HG03457 (cell line): Measurements from ENCODE around the gene NENF.
"Not testable (repeated sequence)": the region's sequence is repeated elsewhere in the genome, so short reads cannot be mapped to it uniquely, and the experiment has no call there.

ENCODE experiments used
- ATAC-seq: cut with Tn5 transposase; IDR thresholded peaks from one replicate; pipeline ENCODE4 v1.9.1; 2021; ENCODE audit warnings: moderate number of reproducible peaks; ENCODE audit not compliant: unreplicated experiment

The NENF gene

DNA sequence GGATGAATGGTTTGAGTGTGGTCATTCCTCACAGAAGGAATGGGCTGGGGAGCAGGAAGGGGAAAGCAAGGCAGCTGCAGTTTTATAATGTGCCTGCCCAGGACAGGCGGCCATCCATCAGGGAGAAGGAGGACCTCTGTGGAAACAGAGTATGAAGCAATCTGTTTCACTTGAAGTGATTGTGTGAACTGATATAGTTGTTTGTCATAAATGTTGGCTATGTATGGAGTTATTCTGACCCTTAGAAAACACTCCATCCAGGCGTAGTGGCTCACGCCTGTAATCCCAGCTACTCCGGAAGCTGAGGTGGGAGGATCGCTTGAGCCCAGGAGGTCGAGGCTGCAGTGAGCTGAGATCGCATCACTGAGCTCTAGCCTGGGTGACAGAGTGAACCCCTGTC is 46.5 kb downstream of the NENF start:
- no peak for ATAC-seq

DNA sequence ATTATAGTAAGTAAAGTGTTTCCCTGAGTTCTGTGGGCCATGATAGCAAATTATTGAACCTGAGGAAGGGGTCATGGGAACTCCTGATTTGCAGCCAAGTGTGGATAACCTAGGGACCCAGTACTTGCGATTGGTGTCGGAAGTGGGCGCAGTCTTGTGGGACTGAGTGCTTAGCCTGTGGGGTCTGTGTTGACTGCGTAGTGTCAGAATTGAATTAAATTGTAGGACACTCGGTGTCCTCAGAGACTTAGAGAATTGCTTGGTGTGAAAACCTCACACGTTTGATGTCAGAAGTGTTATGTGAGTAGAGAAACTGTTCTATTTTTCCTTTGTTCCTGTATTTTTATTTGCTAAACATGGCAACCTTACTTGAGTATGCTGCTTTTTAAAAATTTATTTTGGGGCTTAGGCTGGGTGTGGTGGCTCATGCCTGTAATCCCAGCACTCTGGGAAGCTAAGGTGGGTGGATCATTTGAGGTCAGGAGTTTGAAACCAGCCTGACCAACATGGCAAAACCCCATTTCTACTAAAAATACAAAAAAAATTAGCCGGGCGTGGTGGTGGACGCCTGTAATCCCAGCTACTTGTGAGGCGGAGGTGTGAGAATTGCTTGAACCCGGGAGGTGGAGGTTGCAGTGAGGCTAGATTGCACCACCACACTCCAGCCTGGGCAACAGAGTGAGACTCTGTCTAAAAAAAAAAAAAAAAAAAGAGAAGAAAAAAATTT is 48.2 kb downstream of the NENF start:
- not testable (repeated sequence) for ATAC-seq

DNA sequence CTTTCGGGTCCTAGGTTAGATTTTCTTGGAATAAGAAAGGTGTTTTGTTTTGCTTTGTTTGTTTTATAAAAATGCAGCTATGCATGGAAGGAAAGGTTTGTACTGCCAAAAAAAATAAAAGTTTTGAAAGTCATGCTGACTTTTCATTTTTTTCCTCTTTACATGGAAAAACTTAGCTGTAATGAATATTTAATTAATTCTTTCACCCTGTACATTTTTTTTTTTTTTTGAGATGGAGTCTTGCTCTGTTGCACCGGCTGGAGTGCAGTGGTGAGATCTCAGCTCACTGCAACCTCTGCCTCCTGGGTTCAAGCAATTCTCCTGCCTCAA is 48.7 kb downstream of the NENF start:
- no peak for ATAC-seq

DNA sequence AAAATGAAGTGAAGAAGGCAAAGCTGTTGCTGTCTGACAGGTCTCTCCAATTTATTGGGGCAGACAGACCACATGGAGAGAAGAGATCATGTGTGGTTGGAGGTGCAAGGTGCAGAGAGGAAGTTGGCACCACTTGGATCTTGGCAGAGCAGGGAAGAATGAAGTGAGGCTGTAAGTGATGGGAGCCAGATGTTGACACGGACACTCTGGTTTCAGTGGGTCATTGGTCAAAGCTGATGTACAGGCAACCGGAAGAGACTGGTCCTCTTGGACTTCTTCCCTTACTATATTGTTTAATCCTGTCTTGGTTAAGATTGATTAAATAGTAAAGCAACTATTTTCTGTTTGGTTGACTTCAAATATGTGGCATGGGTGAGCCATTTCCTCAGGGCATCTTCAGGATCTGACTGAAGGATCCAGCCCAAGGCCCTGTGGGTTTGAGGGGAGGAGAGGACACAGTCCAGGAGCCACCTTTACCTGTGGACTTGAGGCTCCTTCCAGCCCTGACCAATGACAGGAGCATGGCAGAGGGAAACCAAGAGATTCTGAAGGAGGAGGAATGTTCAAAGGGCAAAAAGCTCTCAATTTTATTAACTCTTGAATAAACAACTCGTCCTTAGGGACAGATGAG is 49.4 kb downstream of the NENF start:
- no peak for ATAC-seq

DNA sequence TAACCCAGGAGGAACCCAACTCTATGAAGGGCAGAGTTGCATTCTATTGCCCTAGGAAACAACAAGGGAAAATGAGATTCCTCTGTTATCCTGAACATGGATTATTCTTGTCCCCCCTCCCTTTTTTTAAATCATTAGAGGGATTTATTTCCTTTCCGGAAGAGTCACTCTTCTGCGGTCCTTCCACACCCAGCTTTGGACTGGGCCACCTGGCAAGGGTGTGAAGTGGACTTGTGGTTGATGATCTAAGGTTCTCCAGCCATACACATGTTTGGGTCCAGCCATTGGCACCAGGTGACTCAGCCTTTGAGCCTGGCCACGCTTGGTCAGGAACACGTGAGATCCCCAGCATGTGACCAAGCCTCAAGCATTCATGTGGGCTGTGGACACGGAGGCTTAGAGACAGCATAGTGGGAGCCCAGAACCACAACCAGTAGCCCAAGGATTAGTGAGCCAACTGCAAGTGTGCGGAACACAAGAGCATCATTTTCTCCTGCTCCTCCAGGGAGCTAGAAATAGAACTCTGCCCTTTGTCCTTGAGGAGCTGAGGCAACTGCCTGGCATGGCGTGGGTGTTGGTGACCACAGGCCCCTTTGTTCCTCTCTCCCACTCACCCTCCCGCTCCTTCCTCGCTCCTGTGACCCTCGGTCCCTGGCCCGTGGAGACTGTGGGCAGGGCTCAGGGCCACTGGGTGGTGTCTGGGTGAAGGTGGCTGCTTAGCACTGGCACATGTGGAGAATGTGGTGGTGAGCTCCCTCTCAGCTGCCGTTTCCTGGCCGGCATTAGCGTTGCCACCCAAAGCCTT is 50.1 kb downstream of the NENF start:
- ATAC-seq, result no peak

DNA sequence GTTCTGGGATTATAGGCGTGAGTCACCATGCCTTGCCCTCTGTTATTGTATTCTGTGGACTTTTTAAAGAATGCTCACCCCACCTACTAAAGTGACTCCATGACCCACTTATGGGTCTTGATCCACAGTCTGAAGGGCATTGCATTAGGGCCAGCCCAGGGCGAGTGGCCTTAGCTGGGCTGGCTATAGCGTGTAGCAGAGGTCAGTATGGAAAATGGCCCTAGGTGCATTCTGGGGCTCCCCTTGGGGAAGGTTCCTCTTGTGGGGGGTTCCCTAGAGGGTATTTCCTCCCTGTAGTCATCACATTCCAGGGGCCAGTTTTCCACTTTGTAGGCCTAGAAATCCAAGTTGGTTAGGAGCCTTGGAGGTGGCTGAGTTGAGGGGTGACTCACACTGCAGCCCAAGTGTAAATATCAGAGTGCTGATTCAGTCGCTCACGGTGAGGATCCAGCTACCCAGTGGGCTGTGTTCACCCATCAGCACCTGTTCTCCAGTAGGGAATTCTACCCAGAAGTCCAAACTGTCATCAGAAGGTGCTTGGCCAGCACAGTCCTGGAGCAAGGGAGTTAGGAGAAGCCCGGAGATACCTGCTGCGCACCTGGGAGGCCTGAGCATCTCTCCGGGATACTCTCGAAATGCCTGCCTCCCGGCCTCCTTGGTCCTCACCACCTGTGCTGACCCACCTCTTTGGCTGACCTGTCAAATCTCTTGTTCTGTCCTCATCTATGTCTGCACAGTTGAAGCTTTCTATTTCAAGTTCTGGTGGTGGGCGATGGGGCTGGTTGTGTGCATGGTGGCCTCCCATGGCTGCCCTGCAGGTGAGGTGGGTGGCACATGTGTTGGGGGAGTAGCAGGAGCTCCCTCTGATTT is 52.2 kb downstream of the NENF start:
- no peak for ATAC-seq

DNA sequence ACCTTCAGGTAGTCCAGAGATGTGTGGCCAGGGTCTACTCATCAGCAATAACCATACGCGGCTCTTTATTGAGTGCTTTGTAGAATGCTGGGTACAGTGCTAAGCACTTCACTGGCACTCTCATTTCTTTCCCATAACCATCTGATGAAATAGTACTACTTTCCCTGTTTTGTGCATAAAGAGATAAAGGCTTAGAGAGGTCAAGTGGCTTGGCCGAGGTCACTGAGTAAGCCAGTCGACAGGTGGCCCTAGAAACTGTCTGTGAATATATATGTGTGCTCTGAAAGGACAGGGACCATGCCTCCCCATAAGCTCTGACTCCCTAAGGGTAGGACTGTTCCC is 52.8 kb downstream of the NENF start:
- ATAC-seq, result no peak

DNA sequence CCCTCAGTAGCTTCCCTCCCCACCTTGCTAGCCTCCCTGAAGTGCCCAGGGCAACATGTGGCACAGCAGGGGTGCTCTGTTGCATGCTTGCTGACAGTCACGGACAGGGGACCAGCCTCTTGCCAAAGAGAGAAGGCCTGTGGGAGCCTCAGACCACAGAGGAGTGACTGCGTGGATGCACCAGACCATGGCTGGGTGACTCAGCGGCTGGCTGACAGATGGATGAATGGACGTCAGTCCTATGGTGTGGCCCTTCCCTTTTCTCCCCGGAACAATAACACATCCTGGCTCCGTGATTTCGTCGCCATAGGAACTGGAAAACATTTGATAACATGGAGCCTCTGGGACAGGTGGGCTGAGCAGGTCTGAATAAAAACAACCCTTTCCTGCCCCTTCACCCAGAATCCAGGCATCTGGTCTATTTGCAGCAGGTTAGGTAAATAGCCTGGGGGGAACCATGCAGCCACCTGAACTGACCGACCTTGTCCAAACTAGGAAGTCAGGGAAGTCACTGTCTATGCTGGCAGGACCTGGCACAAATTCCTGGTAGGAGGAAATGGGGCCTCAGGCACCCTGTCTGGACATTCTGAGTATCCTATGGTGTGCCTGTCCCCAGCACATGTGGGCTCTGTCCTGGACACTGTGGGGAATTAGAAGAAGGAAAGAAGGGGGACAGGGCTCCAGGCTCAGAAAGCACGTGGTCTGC is 53.3 kb downstream of the NENF start:
- ATAC-seq, result no peak

DNA sequence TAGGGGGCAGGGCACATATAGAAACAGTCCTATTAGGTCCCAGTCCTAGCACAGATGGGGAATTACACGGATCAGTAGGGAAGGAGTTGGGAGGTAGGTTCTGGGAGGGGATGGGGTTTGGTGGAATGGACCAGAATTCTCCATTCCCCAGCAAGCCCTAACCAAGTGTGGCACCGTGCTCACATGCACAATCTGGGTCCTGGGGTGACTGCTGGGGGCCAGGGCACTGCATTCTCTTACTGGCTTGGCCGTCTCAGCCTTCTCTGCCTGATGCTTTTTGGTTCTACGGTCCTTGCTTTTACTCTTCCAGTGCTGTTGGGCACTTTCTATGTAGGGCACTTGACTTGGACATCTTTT is 53.9 kb downstream of the NENF start:
- no peak for ATAC-seq

DNA sequence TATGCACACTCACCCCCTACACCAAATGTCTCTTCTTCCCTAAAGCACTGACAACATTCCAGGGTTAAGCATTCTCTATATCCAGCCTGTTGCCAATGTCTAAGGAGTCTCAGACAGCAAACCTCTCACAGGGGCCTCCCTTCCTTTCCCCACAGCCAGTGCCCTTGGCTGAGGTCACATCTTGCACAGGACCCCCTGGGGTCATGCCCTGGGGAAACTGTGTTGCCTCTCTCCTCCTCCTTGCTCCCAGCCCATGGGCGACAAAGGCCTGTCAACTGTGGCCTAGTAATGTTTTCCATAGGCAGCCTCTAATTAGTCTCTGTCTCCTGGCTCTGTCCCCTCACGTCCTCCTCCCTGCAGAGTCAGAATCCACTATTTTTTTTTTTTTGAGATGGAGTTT is 54.6 kb downstream of the NENF start:
- no peak for ATAC-seq

DNA sequence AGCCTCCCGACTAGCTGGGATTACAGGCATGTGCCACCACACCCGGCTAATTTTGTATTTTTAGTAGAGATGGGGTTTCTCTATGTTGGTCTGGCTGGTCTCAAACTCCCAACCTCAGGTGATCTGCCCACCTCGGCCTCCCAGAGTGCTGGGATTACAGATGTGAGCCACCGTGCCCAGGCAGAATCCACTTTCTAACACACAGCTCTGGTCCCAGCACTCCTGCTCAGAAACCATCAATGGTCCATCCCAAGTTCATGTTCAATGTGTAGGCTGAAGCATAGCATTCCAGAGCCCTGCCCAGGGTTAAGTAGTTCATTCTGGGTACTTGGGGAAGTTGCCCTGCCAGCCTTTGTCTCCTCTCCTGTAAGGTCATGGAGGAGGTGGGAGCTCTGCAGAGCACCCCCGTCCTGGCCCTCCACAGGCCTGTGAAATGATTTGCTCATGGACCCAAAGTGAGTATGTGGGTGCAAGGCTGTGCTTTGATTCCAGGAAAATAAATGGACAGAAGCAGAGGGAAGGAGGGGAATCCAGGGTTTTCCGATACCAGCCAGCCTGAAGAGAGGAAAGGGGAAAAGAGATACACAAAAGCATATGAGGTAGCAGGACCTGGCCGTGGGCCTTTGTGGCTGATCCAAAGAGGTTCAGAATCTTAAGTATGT is 55.2 kb downstream of the NENF start:
- ATAC-seq, result no peak

DNA sequence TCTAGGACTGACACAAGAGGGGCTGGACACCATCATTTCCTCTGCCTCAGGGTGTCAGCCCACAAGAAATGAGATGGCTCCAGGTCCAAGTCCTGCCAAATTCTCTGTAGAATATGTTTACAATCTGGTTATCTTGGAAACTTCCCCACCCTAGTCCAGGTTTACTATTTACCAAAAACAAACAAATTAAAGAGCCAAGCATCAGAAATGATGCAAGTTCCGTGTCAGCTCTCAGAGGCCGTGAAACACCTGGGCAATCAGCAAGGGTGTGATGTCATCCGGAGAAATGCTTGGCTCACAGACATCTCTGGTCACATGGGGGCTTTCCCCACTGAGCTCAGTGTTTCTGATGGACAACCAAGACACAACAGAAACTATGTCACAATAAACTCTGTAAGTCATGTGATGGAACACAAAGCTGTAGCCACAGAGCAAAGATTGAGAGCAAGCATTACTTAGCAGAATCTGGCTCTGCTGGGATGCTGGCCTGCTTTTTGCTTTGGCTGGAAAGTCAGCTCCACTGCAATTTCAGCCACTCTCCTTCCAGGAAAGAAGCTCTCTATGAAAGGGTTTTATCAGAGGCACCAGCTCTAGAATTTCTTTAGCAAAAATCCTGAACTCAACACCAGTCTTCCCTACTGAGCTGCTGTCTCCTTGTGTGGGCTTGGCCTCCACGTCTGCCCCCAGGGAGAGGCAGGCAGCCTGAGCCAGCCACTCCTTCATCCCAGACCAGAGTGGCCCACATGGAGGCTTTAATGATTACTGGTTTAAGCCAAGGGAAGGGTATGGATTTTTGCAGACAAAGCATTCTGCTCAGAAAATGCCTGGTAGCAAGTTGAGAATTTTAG is 55.9 kb downstream of the NENF start:
- peak; percentile 54 for ATAC-seq

DNA sequence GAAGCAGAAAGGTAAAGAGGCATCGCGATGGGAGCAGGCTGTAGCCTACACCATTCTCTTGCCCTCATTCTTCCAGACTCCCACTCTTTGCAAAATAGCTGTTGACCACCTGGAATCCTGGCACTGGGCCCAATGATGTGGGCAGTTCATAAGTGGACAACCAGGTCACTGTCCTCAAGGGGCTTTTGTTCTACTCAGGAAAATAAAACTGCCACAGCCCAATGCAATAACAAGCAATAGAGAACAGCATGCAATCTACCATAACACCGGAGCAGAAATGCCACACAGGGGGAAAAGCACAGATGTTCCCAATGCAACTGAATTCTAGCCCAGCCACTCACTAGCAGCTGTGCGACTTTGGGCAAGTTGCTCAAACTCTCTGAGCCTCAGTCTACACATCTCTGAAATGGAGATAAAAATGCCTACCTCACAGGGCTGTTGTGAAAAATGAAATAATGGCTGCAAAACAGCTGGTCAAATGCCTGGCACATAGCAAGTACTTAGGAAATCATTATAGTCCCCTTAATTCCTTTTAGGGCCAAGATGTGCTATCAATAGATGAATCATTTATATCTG is 56.7 kb downstream of the NENF start:
- no peak for ATAC-seq

DNA sequence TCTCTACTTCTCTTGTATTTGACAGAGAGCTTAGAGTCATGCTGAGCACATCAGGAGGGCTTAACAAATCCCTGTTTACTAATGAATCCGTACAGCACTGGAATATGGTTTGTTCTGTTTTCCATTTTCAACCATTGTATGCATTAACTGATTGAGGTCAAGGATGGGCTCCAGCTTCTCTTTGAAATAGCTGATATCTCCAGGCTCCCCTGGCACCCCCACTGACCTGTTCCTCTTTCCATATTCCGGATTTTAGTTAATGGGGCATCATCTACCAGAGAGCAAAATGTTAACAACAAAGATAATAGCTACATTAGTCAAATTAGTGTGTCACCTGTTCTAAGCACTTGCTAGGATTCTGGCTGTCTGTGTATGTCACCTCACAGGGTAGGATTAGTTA is 57.6 kb downstream of the NENF start:
- ATAC-seq, result no peak

DNA sequence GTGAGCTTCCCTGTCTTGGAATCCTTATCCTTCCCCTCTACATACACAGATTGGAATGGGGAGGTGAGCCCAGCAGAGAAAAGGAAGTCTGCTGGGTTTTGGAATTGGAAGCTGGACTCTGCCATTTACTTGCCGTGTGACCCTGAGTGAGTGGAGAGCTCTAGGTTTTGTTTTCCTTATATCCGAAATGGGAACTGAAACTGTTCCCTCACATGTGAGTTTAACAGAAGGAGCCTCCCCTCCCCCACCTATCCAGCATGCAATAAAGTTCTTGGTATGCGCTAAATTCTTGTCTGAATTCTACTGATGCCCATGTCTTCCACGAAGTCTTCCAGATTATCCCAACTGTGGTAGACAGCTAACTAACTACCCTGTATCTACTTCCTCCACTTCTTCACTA is 58.7 kb downstream of the NENF start:
- ATAC-seq, result no peak
